Measurements from ENCODE around the gene RBMY1J.
"Not testable (repeated sequence)": the region's sequence is repeated elsewhere in the genome, so short reads cannot be mapped to it uniquely, and the experiment has no call there.

DNA sequence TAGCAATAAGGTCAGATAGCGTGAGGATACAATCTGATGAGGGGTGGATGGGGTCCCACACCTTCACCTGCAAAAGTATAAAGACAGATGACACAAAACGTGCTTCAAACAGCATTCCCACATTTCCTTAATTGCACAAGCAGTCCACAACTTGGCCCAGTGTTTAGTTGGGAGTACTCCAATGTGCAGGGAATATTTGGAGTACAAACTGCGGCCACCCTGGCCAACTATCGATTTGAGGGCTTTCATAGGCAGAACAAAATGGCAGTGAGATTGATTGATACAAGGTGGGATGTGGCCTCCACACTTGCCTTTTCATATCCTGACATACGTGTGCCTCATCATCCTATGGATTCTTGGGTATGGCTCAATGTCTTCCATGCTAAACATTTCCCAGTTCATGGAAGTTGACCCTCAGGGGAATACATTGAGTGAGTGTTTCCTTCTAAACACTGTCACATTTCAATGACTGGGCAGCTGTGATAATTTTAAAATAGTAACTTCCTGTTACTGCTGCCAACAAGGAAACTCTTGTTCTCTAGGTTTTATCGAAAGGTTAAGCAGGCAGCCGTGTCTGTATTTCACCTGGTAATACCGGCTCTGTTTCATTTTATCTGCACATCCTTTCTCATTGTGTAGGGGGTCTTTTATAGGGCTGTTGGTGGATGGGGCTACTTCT is 41.6 kb downstream of the RBMY1J start:
- not testable (repeated sequence) for TF ChIP-seq CTCF (IDR thresholded peaks at IDR 0.05); ZFX (IDR thresholded peaks at IDR 0.05; ENCODE audit: borderline replicate concordance)
